PC-3 (cell line): Measurements from ENCODE around the gene SPDYE6. TPM values are rescaled to one million over a fixed set of nuclear protein-coding genes. Genes with fewer than 3 reads are reported as not detected.

Experiments
- ATAC-seq: fragments of 200-7000 bp; cut with Tn5 transposase; 2 replicates; pipeline ENCODE4 v1.9.1; 2020; ENCODE audit warnings: mild to moderate bottlenecking, moderate library complexity
- BruUV-seq: library from RNA; stranded (reverse); fragments of 400-500 nt; replicated peaks from 2 replicates; lab custom pipeline; 2021; lab: Mats Ljungman, UMichigan
- CTCF ChIA-PET: fragments of 300-600 bp; sonication (Branson Sonifier 250); formaldehyde crosslinking; loops from one replicate; lab custom pipeline; 2022; ENCODE audit warnings: antibody characterized with exemption; lab: Charles Lee
- POLR2A ChIA-PET: fragments of 300-600 bp; sonication (Branson Sonifier 250); formaldehyde crosslinking; loops from one replicate; lab custom pipeline; 2022; ENCODE audit warnings: antibody characterized with exemption; ENCODE audit not compliant: unreplicated experiment; lab: Charles Lee
- DNase-seq: peaks from one replicate; pipeline ENCODE4 v3.0.0-alpha.2; 2015
- H2AFZ ChIP-seq: fragments of 300-600 bp; sonication (generic); 2 replicates; pipeline ENCODE4 v1.6.0; 2016; ENCODE audit warnings: antibody characterized with exemption, low read length
- H3F3A ChIP-seq: fragments of 300-600 bp; sonication (generic); one replicate; pipeline ENCODE4 v1.6.0; 2017; ENCODE audit warnings: antibody characterized with exemption, low read length, control low read depth, mild to moderate bottlenecking; ENCODE audit not compliant: unreplicated experiment
- H3K27ac ChIP-seq: fragments of 300-600 bp; sonication (generic); 2 replicates; pipeline ENCODE4 v1.5.1; 2016; ENCODE audit warnings: mild to moderate bottlenecking, low read length
- H3K27me3 ChIP-seq: fragments of 300-600 bp; sonication (generic); 2 replicates; pipeline ENCODE4 v1.6.1; 2016; ENCODE audit warnings: low read length, mixed read lengths
- H3K36me3 ChIP-seq: fragments of 300-600 bp; sonication (generic); 2 replicates; pipeline ENCODE4 v1.6.1; 2016; ENCODE audit warnings: low read depth, mixed run types, low read length, mixed read lengths
- H3K4me1 ChIP-seq: fragments of 300-600 bp; sonication (generic); 2 replicates; pipeline ENCODE4 v1.5.1; 2016; ENCODE audit warnings: low read length; ENCODE audit not compliant: insufficient read depth
- H3K4me2 ChIP-seq: fragments of 300-600 bp; sonication (generic); 2 replicates; pipeline ENCODE4 v1.6.0; 2016; ENCODE audit warnings: low read length
- H3K4me3 ChIP-seq: fragments of 300-600 bp; sonication (generic); 2 replicates; pipeline ENCODE4 v1.5.1; 2016; ENCODE audit warnings: mild to moderate bottlenecking, low read length, mixed read lengths
- H3K79me2 ChIP-seq: fragments of 300-600 bp; sonication (generic); 2 replicates; pipeline ENCODE4 v1.6.1; 2017; ENCODE audit warnings: low read length, mixed read lengths
- H3K9ac ChIP-seq: fragments of 300-600 bp; sonication (generic); 2 replicates; pipeline ENCODE4 v1.6.0; 2016; ENCODE audit warnings: mild to moderate bottlenecking, low read length
- H3K9me2 ChIP-seq: fragments of 300-600 bp; sonication (generic); replicated peaks from 2 replicates; pipeline ENCODE4 v1.6.1; 2016; ENCODE audit warnings: mixed run types, low read length, mixed read lengths
- H3K9me3 ChIP-seq: fragments of 300-600 bp; sonication (generic); 2 replicates; pipeline ENCODE4 v1.6.1; 2016; ENCODE audit warnings: low read length, mixed read lengths
- H4K20me1 ChIP-seq: fragments of 300-600 bp; sonication (generic); 2 replicates; pipeline ENCODE4 v1.6.1; 2016; ENCODE audit warnings: low read length, mixed read lengths
- EZH2 ChIP-seq: fragments of 300-600 bp; sonication (generic); IDR thresholded peaks from one replicate; pipeline ENCODE4 v1.6.1; 2017; ENCODE audit warnings: antibody characterized with exemption, mild to moderate bottlenecking, low read length; ENCODE audit not compliant: unreplicated experiment
- EZH2phosphoT487 ChIP-seq: fragments of 300-600 bp; sonication (generic); IDR thresholded peaks from 2 replicates; pipeline ENCODE4 v1.6.1; 2018; ENCODE audit warnings: mild to moderate bottlenecking, antibody characterized with exemption, low read length, borderline replicate concordance
- intact Hi-C: fragments of 100-400 bp; cut with micrococcal nuclease; formaldehyde crosslinking; loops from 2 replicates; pipeline ENCODE4 v1.9.0; 2023
- microRNA-seq: library from miRNA; unstranded; fragments of <30 nt; microRNA quantifications from one replicate; pipeline ENCODE4 v1.1.0, GENCODE V29; 2020; ENCODE audit not compliant: unreplicated experiment
- total RNA-seq: library from RNA; depleted of rRNA; stranded (reverse); fragments of >200 nt; gene quantifications from 2 replicates; pipeline ENCODE4 v1.2.3, GENCODE V29; 2014; rRNA removed

SPDYE6 gene
- total RNA-seq, 1 experiment from 2014 or later, result not detected

DNA sequence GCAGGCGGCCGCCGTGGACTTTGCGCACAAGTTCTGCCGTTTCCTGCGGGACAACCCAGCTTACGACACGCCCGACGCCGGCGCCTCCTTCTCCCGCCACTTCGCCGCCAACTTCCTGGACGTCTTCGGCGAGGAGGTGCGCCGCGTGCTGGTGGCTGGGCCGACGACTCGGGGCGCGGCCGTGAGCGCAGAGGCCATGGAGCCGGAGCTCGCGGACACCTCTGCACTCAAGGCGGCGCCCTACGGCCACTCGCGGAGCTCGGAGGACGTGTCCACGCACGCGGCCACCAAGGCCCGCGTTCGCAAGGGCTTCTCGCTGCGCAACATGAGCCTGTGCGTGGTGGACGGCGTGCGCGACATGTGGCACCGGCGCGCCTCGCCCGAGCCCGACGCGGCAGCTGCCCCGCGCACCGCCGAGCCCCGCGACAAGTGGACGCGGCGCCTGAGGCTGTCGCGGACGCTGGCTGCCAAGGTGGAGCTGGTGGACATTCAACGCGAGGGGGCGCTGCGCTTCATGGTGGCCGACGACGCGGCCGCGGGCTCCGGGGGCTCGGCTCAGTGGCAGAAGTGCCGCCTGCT is 55.5 kb downstream of the SPDYE6 start:
- ChIA-PET POLR2A (no interaction called here), CTCF (no interaction called here)
- no TSS peak for BruUV-seq
- no peak overlapping the region for H2AFZ ChIP-seq
- no peaks in the 10 kb centered on the region for H3K79me2 ChIP-seq
- H4K20me1 ChIP-seq, result no peaks in the 10 kb centered on the region
- no peak overlapping the region for H3K27ac ChIP-seq
- no peak overlapping the region for H3K4me3 ChIP-seq
- H3K9ac ChIP-seq, result no peak overlapping the region
- H3F3A ChIP-seq, result no peaks in the 10 kb centered on the region
- H3K4me2 ChIP-seq, result no peak overlapping the region
- intact Hi-C loops, result no loop called here
- no peaks in the 10 kb centered on the region for H3K9me2 ChIP-seq
- no peaks in the 10 kb centered on the region for H3K4me1 ChIP-seq
- H3K27me3 ChIP-seq, result no peaks in the 10 kb centered on the region
- ATAC-seq (no peak), DNase-seq (no peak)
- no peaks in the 10 kb centered on the region for H3K36me3 ChIP-seq
- H3K9me3 ChIP-seq, result no peaks in the 10 kb centered on the region
- no peak for TF ChIP-seq EZH2phosphoT487

DNA sequence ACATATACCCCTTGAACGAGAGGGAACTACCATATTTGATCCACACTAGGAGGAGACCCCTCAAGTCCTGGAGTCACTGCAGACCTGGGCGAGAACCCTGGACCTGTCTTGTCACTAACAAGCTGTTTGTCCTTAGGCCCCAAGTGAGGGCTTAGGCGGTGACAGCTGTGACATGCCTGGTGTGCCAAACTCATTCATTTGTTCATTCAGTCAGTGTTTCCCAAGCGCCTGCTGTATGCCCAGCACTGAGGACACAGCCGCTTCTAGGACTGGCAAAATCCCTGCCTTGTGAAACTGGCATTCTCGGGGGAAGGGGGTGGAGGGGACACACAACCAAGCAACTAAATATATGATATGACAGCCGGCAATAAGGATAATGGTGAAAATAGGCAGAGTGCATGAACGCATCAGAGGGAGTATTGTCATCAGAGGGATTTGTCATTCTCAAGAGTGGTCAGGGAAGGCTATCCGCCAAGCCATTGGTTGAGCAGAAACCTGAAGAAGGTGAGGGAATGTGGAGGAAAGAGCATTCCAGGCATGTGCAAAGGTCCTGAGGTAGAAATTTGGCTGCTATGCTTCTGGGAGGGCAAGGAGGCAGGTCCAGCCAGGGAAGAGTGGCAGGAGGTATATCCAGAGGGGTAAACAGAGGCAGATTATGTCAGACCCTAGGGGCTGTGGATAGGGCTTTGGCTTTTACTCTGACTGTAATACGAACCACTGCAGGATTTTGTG is 58.6 kb downstream of the SPDYE6 start:
- Histone ChIP-seq H3K4me3 (no peak overlapping the region), H3F3A (no peaks in the 10 kb centered on the region), H3K36me3 (no peaks in the 10 kb centered on the region), H4K20me1 (no peaks in the 10 kb centered on the region), H3K9me3 (no peaks in the 10 kb centered on the region), H3K4me1 (no peaks in the 10 kb centered on the region), H3K9ac (no peak overlapping the region), H2AFZ (no peak overlapping the region), H3K27ac (no peak overlapping the region), H3K9me2 (no peaks in the 10 kb centered on the region), H3K27me3 (no peaks in the 10 kb centered on the region), H3K4me2 (no peak overlapping the region), H3K79me2 (no peaks in the 10 kb centered on the region)
- ATAC-seq (no peak), DNase-seq (no peak)
- no peak for TF ChIP-seq EZH2
- intact Hi-C loops, result no loop called here
- POLR2A ChIA-PET, result no interaction called here
- no TSS peak for BruUV-seq
- CTCF ChIA-PET, result no interaction called here

DNA sequence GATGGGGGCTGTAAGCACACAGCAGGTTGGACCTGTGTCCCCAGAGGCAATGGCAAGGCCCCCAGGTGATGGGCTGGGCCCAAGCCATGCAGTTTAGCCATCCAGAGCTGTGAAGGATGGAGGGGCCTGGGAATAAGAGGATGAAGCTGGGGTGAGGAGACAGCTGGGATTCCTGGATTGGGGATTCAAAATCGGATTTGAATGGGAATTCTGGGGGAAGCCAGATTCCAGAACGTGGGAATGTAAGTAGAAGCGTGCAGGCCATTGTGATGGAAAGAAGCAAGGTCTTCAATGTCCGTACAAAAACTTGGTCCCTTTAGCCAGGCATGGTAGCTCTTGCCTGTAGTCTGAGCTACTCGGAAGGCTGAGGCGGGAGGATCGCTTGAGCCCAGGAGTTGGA is 59.7 kb downstream of the SPDYE6 start:
- no peak for TF ChIP-seq EZH2
- Histone ChIP-seq H3F3A (no peaks in the 10 kb centered on the region), H4K20me1 (no peaks in the 10 kb centered on the region), H3K9me2 (no peaks in the 10 kb centered on the region), H3K36me3 (no peaks in the 10 kb centered on the region), H3K9me3 (no peaks in the 10 kb centered on the region), H3K27me3 (no peaks in the 10 kb centered on the region), H2AFZ (no peak overlapping the region), H3K4me3 (no peak overlapping the region), H3K9ac (no peak overlapping the region), H3K79me2 (no peaks in the 10 kb centered on the region), H3K27ac (no peak overlapping the region), H3K4me1 (no peaks in the 10 kb centered on the region), H3K4me2 (no peak overlapping the region)
- ChIA-PET CTCF (no interaction called here), POLR2A (interaction anchor here (0.7 kb wide), 1 partner anchor 1339 kb away, joined by 4 read pairs; no protein-coding TSS in a partner anchor)
- no peak for DNase-seq
- no TSS peak for BruUV-seq
- ATAC-seq, result no peak
- intact Hi-C loops, result no loop called here

DNA sequence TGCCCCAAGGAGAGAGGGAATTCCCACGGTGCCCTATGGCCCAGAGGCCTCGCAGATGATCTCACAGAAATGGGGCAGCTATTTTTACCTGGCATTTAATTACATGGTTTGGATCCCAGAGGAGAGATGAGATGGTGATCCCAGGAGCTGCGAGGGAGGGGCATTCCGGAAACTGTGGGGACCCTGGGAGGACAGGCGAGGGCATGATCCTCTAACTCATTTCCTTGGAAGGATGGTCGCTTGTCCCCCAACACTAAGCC is 60.1 kb downstream of the SPDYE6 start:
- no TSS peak for BruUV-seq
- Histone ChIP-seq H3K9me2 (no peaks in the 10 kb centered on the region), H3K4me1 (no peaks in the 10 kb centered on the region), H2AFZ (no peak overlapping the region), H3K27me3 (no peaks in the 10 kb centered on the region), H3K79me2 (no peaks in the 10 kb centered on the region), H3K36me3 (no peaks in the 10 kb centered on the region), H3K9me3 (no peaks in the 10 kb centered on the region), H3K9ac (no peak overlapping the region), H4K20me1 (no peaks in the 10 kb centered on the region), H3K4me3 (no peak overlapping the region), H3K4me2 (no peak overlapping the region), H3F3A (no peaks in the 10 kb centered on the region), H3K27ac (no peak overlapping the region)
- ChIA-PET POLR2A (no interaction called here), CTCF (no interaction called here)
- intact Hi-C loops, result no loop called here
- no peak for ATAC-seq
- no peak for DNase-seq
- no peak for TF ChIP-seq EZH2phosphoT487

Small RNA genes lying within 50 kb of the gene (microRNA-seq; reads per million reads assigned to microRNA genes)
- gene MIR548O, result not detected

Other genes starting within 250 kb of the SPDYE6 start
- 8.8 and 10.7 TPM in 2 replicates for gene SH2B2, start 69.6 kb downstream of the SPDYE6 start, total RNA-seq
- 28.9 and 49.4 TPM in 2 replicates for gene PRKRIP1, start 39.9 kb upstream of the SPDYE6 start, total RNA-seq
- 20.8 and 21.5 TPM in 2 replicates for gene ORAI2, start 77.1 kb upstream of the SPDYE6 start, total RNA-seq
- 21.3 and 31.0 TPM in 2 replicates for gene ALKBH4, start 108.4 kb upstream of the SPDYE6 start, total RNA-seq
- 41.8 and 69.5 TPM in 2 replicates for gene LRWD1, start 108.5 kb upstream of the SPDYE6 start, total RNA-seq
- gene POLR2J, start 122.5 kb upstream of the SPDYE6 start, total RNA-seq, result 71.6 and 101 TPM in 2 replicates
- 10.2 and 17.2 TPM in 2 replicates for gene RASA4B, start 161.3 kb upstream of the SPDYE6 start, total RNA-seq
- gene UPK3BL2, start 187.3 kb upstream of the SPDYE6 start, total RNA-seq, result 22.5 and 25.7 TPM in 2 replicates
- not detected in 2 replicates for gene SPDYE2, start 194.8 kb upstream of the SPDYE6 start, total RNA-seq
- 14.5 and 35.2 TPM in 2 replicates for gene POLR2J3, start 216.1 kb upstream of the SPDYE6 start, total RNA-seq